Endodermal cell (in vitro differentiated cells): ENCODE measurements around the gene PHKB. TPM values are rescaled to one million over a fixed set of nuclear protein-coding genes. Genes with fewer than 3 reads are reported as not detected.
"Not testable (repeated sequence)": the region's sequence is repeated elsewhere in the genome, so short reads cannot be mapped to it uniquely, and the experiment has no call there.

Experiments used
- DNase-seq: peaks from one replicate; pipeline ENCODE4 v3.0.0-alpha.2; 2017
- H3K27ac ChIP-seq: 2 replicates; pipeline ENCODE4 v1.5.1; 2013; ENCODE audit warnings: mild to moderate bottlenecking, low read depth, low read length, moderate library complexity
- H3K27me3 ChIP-seq: 2 replicates; pipeline ENCODE4 v1.6.1; 2013; ENCODE audit warnings: mild to moderate bottlenecking, low read length, moderate library complexity; ENCODE audit not compliant: insufficient read depth, control insufficient read depth, poor library complexity, severe bottlenecking
- H3K36me3 ChIP-seq: 2 replicates; pipeline ENCODE4 v1.7.0; 2013; ENCODE audit warnings: mild to moderate bottlenecking, low read length, moderate library complexity; ENCODE audit not compliant: control insufficient read depth, insufficient read depth
- H3K4me1 ChIP-seq: one replicate; pipeline ENCODE4 v1.7.0; 2013; ENCODE audit warnings: low read length; ENCODE audit not compliant: control insufficient read depth, insufficient read depth
- H3K4me3 ChIP-seq: 2 replicates; pipeline ENCODE4 v1.5.1; 2013; ENCODE audit warnings: mild to moderate bottlenecking, low read length, moderate library complexity
- H3K9ac ChIP-seq: 2 replicates; pipeline ENCODE4 v1.6.1; 2013; ENCODE audit warnings: mild to moderate bottlenecking, low read length, moderate library complexity; ENCODE audit not compliant: poor library complexity, severe bottlenecking; ENCODE audit errors: extremely low read depth
- H3K9me3 ChIP-seq: 2 replicates; pipeline ENCODE4 v1.6.1; 2013; ENCODE audit warnings: mild to moderate bottlenecking, low read length, moderate library complexity; ENCODE audit not compliant: control insufficient read depth
- H3K27ac Mint-ChIP-seq: 2 replicates; pipeline ENCODE4 v1.8.0; 2020; ENCODE audit warnings: mixed read lengths
- H3K27me3 Mint-ChIP-seq: 2 replicates; pipeline ENCODE4 v1.8.0; 2021; ENCODE audit warnings: mild to moderate bottlenecking, mixed read lengths; ENCODE audit not compliant: insufficient read depth
- H3K36me3 Mint-ChIP-seq: 2 replicates; pipeline ENCODE4 v1.8.0; 2020; ENCODE audit warnings: low read depth, mixed read lengths
- H3K4me1 Mint-ChIP-seq: 2 replicates; pipeline ENCODE4 v1.8.0; 2020; ENCODE audit warnings: mixed read lengths
- H3K4me3 Mint-ChIP-seq: 2 replicates; pipeline ENCODE4 v1.8.0; 2020; ENCODE audit warnings: mild to moderate bottlenecking, moderate library complexity, mixed read lengths
- H3K9me3 Mint-ChIP-seq: 2 replicates; pipeline ENCODE4 v1.8.0; 2020; ENCODE audit warnings: mild to moderate bottlenecking, mixed read lengths
- WGBS, 2 experiments: methylation state at CpG; one replicate each; pipeline versions ENCODE4 v1.1.5 to v1.1.7; 2013; ENCODE audit warnings: missing lambda C conversion rate in 2 of 2, mixed read lengths in 1 of 2; ENCODE audit not compliant: insufficient coverage in 1 of 2, insufficient read length in 1 of 2; 5-methylcytosine and 5-hydroxymethylcytosine counted together
- total RNA-seq, 2 donors: library from RNA; stranded (reverse); fragmentation: NEBNext Ultra II Directional in 1 of 2; extraction: Animal tissue kit (Norgen Biotek cat#: 25700) in 1 of 2; gene quantifications; 2 replicates in 1 of 2; 3 replicates in 1 of 2; pipeline ENCODE4 v1.2.1, GENCODE V29; 2021
- TF ChIP-seq, protein P1 (sequence below): fragments of 200-600 bp; sonication (generic); conservative IDR thresholded peaks from 2 replicates; pipeline ENCODE4 v1.5.0; 2021; ENCODE audit warnings: antibody characterized with exemption, mild to moderate bottlenecking

PHKB gene
- total RNA-seq, 2 donors from 2014 or later = 51.0 to 71.8 TPM

- 85 to 88% methylated on average over 1 of the region's 1 CpG for WGBS, 2 experiments
- DNase-seq = no peak
- Histone ChIP-seq H3K4me1 (peaks cover 10% of the 10 kb centered on the region), H3K4me3 (no peak overlapping the region), H3K27me3 (no peaks in the 10 kb centered on the region), H3K9me3 (no peaks in the 10 kb centered on the region), H3K9ac (no peak overlapping the region), H3K27ac (no peak overlapping the region), H3K36me3 (peaks cover 6% of the 10 kb centered on the region)
- TF ChIP-seq, protein P1, sequence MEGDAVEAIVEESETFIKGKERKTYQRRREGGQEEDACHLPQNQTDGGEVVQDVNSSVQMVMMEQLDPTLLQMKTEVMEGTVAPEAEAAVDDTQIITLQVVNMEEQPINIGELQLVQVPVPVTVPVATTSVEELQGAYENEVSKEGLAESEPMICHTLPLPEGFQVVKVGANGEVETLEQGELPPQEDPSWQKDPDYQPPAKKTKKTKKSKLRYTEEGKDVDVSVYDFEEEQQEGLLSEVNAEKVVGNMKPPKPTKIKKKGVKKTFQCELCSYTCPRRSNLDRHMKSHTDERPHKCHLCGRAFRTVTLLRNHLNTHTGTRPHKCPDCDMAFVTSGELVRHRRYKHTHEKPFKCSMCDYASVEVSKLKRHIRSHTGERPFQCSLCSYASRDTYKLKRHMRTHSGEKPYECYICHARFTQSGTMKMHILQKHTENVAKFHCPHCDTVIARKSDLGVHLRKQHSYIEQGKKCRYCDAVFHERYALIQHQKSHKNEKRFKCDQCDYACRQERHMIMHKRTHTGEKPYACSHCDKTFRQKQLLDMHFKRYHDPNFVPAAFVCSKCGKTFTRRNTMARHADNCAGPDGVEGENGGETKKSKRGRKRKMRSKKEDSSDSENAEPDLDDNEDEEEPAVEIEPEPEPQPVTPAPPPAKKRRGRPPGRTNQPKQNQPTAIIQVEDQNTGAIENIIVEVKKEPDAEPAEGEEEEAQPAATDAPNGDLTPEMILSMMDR = no peak
- Mint-ChIP-seq H3K4me3 (no peak overlapping the region), H3K36me3 (peaks cover 5% of the 10 kb centered on the region), H3K27me3 (no peaks in the 10 kb centered on the region), H3K4me1 (peaks cover 9% of the 10 kb centered on the region), H3K9me3 (peaks cover 2% of the 10 kb centered on the region), H3K27ac (no peak overlapping the region)
Measured at GRCh38 chr16:47470810-47471209, 9.7 kb downstream of the PHKB start.

- not testable (repeated sequence) for H3K27ac ChIP-seq, H3K4me3 Mint-ChIP-seq, H3K4me1 ChIP-seq, H3K9ac ChIP-seq, H3K9me3 Mint-ChIP-seq, H3K36me3 Mint-ChIP-seq, H3K27me3 ChIP-seq, H3K27me3 Mint-ChIP-seq, H3K4me3 ChIP-seq, H3K36me3 ChIP-seq, H3K4me1 Mint-ChIP-seq, H3K27ac Mint-ChIP-seq, DNase-seq, H3K9me3 ChIP-seq
- 92% methylated on average over 2 of the region's 2 CpGs; no CpG with 5 or more reads in 1 of the 2 experiments for WGBS, 2 experiments
Measured at GRCh38 chr16:47473004-47473403, 11.9 kb downstream of the PHKB start.

- H3K36me3 Mint-ChIP-seq = peaks cover 5% of the 10 kb centered on the region
- TF ChIP-seq, protein P1 = no peak
- Histone ChIP-seq H3K9me3 (no peaks in the 10 kb centered on the region), H3K4me1 (no peaks in the 10 kb centered on the region), H3K4me3 (no peak overlapping the region), H3K36me3 (peaks cover 6% of the 10 kb centered on the region), H3K27ac (no peak overlapping the region), H3K27me3 (no peaks in the 10 kb centered on the region), H3K9ac (no peak overlapping the region)
- H3K4me1 Mint-ChIP-seq = peaks cover under 1% of the 10 kb centered on the region
- H3K27ac Mint-ChIP-seq = no peak overlapping the region
- no peak overlapping the region for H3K4me3 Mint-ChIP-seq
- WGBS, 2 experiments = 89 to 100% methylated on average over 1 to 2 of the region's 3 CpGs
- H3K27me3 Mint-ChIP-seq = no peaks in the 10 kb centered on the region
- no peak for DNase-seq
- H3K9me3 Mint-ChIP-seq = peaks cover 2% of the 10 kb centered on the region
Measured at GRCh38 chr16:47473792-47474191, 12.7 kb downstream of the PHKB start.

DNA sequence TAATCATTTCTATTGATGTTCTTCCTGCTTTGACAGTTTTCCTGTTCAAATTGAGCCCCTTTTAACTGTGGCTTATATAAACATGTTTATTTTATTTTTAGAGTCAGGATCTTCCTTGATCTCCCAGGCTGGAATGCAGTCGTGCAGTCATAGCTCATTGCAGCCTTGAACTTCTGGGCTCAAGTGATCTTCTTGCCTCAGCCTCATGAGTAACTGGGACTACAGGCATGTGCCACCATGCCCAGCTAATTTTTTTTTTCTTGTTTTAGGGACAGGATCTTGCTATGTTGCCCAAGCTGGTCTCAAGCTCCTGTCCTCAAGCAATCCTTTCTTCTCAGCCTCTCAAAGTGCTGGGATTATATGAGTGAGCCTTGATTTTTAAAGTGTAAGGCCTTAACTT is 14.7 kb downstream of the PHKB start:
- no peaks in the 10 kb centered on the region for H3K27me3 Mint-ChIP-seq
- no peak overlapping the region for H3K27ac ChIP-seq
- H3K4me3 ChIP-seq = no peak overlapping the region
- no peaks in the 10 kb centered on the region for H3K9me3 ChIP-seq
- H3K9me3 Mint-ChIP-seq = peaks cover 2% of the 10 kb centered on the region
- TF ChIP-seq, protein P1 = no peak
- DNase-seq = no peak
- H3K4me1 ChIP-seq = no peaks in the 10 kb centered on the region
- H3K36me3 Mint-ChIP-seq = peaks cover 5% of the 10 kb centered on the region
- H3K27ac Mint-ChIP-seq = no peak overlapping the region
- H3K4me1 Mint-ChIP-seq = peaks cover 10% of the 10 kb centered on the region
- H3K9ac ChIP-seq = no peak overlapping the region
- 92 to 98% methylated on average over 1 of the region's 1 CpG for WGBS, 2 experiments
- H3K4me3 Mint-ChIP-seq = no peak overlapping the region
- peaks cover 6% of the 10 kb centered on the region for H3K36me3 ChIP-seq
- H3K27me3 ChIP-seq = no peaks in the 10 kb centered on the region
